Cardiac muscle cell (in vitro differentiated cells and primary cell): ENCODE data around the gene ADGRE1. TPM values are rescaled to one million over a fixed set of nuclear protein-coding genes. Genes with fewer than 3 reads are reported as not detected.

Source experiments
- DNase-seq, 2 donors: peaks; one replicate each; pipeline versions ENCODE4 v3.0.0 to v3.0.0-alpha.2; 2010 to 2017; ENCODE audit warnings: low read depth in 1 of 2, low spot score in 1 of 2
- H3K27ac ChIP-seq: fragments of 200-600 bp; sonication (generic); 2 replicates; pipeline ENCODE4 v1.5.1; 2016
- H3K27me3 ChIP-seq: fragments of 200-600 bp; sonication (generic); 2 replicates; pipeline ENCODE4 v1.6.0; 2016; ENCODE audit warnings: control low read depth
- H3K36me3 ChIP-seq: fragments of 200-600 bp; sonication (generic); 2 replicates; pipeline ENCODE4 v1.5.1; 2016; ENCODE audit warnings: control low read depth
- H3K4me1 ChIP-seq: fragments of 200-600 bp; sonication (generic); 2 replicates; pipeline ENCODE4 v1.8.1; 2017; ENCODE audit warnings: low read depth, mild to moderate bottlenecking, mixed run types
- H3K4me3 ChIP-seq: fragments of 200-600 bp; sonication (generic); 2 replicates; pipeline ENCODE4 v1.5.1; 2016; ENCODE audit warnings: mild to moderate bottlenecking
- H3K9me3 ChIP-seq: fragments of 200-600 bp; sonication (generic); 2 replicates; pipeline ENCODE4 v1.5.1; 2017; ENCODE audit warnings: low read depth, mild to moderate bottlenecking, control low read depth
- CTCF ChIP-seq: IDR thresholded peaks from 2 replicates; pipeline ENCODE4 v1.5.1; 2012; ENCODE audit warnings: low read depth, mild to moderate bottlenecking, low read length
- polyA plus RNA-seq: library from polyadenylated mRNA; unstranded; fragments of >200 nt; fragmentation: Nextera tagmentation; extraction: Ambion mirVana; gene quantifications from 2 replicates; pipeline ENCODE4 v1.2.1, GENCODE V29; 2016
- total RNA-seq: library from RNA; depleted of rRNA; stranded (reverse); fragments of >200 nt; gene quantifications from 2 replicates; pipeline ENCODE4 v1.2.3, GENCODE V29; 2016

ADGRE1 gene
- total and polyA plus RNA-seq, 2 experiments from 2014 or later, result not detected

GRCh38 chr19:6987850-6988249, 100.5 kb downstream of the ADGRE1 start:
- no peak for DNase-seq
- H3K27ac ChIP-seq, result no peak overlapping the region
- H3K9me3 ChIP-seq, result no peaks in the 10 kb centered on the region
- no peaks in the 10 kb centered on the region for H3K27me3 ChIP-seq
- no peaks in the 10 kb centered on the region for H3K36me3 ChIP-seq
- no peak for TF ChIP-seq CTCF
- H3K4me3 ChIP-seq, result no peak overlapping the region
- no peaks in the 10 kb centered on the region for H3K4me1 ChIP-seq

- Histone ChIP-seq H3K27me3 (no peaks in the 10 kb centered on the region), H3K36me3 (no peaks in the 10 kb centered on the region), H3K4me3 (no peak overlapping the region), H3K27ac (no peak overlapping the region), H3K9me3 (no peaks in the 10 kb centered on the region), H3K4me1 (no peaks in the 10 kb centered on the region)
- TF ChIP-seq CTCF, result no peak
- no peak for DNase-seq
Measured at GRCh38 chr19:6988257-6988656, 100.9 kb downstream of the ADGRE1 start.

Other genes with a start within 250 kb of the ADGRE1 start
- gene TNFSF14, start 217.4 kb upstream of the ADGRE1 start, total RNA-seq, result not detected in 2 replicates
- not detected in 2 replicates for gene TNFSF14, start 217.4 kb upstream of the ADGRE1 start, polyA plus RNA-seq
- gene C3, start 166.9 kb upstream of the ADGRE1 start, total RNA-seq, result 0.11 and 0.39 TPM in 2 replicates
- gene C3, start 166.9 kb upstream of the ADGRE1 start, polyA plus RNA-seq, result 1.6 TPM in 1 of 2 replicates, not detected in the other
- 91.3 and 132 TPM in 2 replicates for gene GPR108, start 150.0 kb upstream of the ADGRE1 start, total RNA-seq
- 113 and 123 TPM in 2 replicates for gene GPR108, start 150.0 kb upstream of the ADGRE1 start, polyA plus RNA-seq
- gene TRIP10, start 147.9 kb upstream of the ADGRE1 start, total RNA-seq, result 60.4 and 67.8 TPM in 2 replicates
- 54.1 and 72.1 TPM in 2 replicates for gene TRIP10, start 147.9 kb upstream of the ADGRE1 start, polyA plus RNA-seq
- gene SH2D3A, start 120.1 kb upstream of the ADGRE1 start, total RNA-seq, result 0.39 and 1.6 TPM in 2 replicates
- 1.7 and 2.0 TPM in 2 replicates for gene SH2D3A, start 120.1 kb upstream of the ADGRE1 start, polyA plus RNA-seq
- not detected in 2 replicates for gene VAV1, start 114.9 kb upstream of the ADGRE1 start, total RNA-seq
- not detected in 2 replicates for gene VAV1, start 114.9 kb upstream of the ADGRE1 start, polyA plus RNA-seq
- gene MBD3L2B, start 133.9 kb downstream of the ADGRE1 start, total RNA-seq, result not detected in 2 replicates
- not detected in 2 replicates for gene MBD3L2B, start 133.9 kb downstream of the ADGRE1 start, polyA plus RNA-seq
- not detected in 2 replicates for gene MBD3L5, start 143.0 kb downstream of the ADGRE1 start, total RNA-seq
- gene MBD3L5, start 143.0 kb downstream of the ADGRE1 start, polyA plus RNA-seq, result not detected in 2 replicates
- gene MBD3L4, start 152.6 kb downstream of the ADGRE1 start, total RNA-seq, result not detected in 2 replicates
- gene MBD3L4, start 152.6 kb downstream of the ADGRE1 start, polyA plus RNA-seq, result not detected in 2 replicates
- gene MBD3L2, start 161.7 kb downstream of the ADGRE1 start, total RNA-seq, result not detected in 2 replicates
- not detected in 2 replicates for gene MBD3L2, start 161.7 kb downstream of the ADGRE1 start, polyA plus RNA-seq
- not detected in 2 replicates for gene MBD3L3, start 171.1 kb downstream of the ADGRE1 start, total RNA-seq
- gene MBD3L3, start 171.1 kb downstream of the ADGRE1 start, polyA plus RNA-seq, result not detected in 2 replicates
- gene ZNF557, start 182.1 kb downstream of the ADGRE1 start, total RNA-seq, result 6.9 and 7.8 TPM in 2 replicates
- gene ZNF557, start 182.1 kb downstream of the ADGRE1 start, polyA plus RNA-seq, result 3.7 and 4.3 TPM in 2 replicates